NCI-H187 treated with DMSO at 0.1 percent for 48 hours (cell line): ENCODE results near the gene ACOX2.
A peak's percentile ranks its signal among the peaks of the same experiment; 100 is the strongest.

Experiments used
- DNase-seq: peaks from one replicate; lab custom pipeline; 2025; lab: John Stamatoyannopoulos, UW

The ACOX2 gene

GRCh38 chr3:58536501-58537411 lies at the start of gene ACOX2:
ACOX2 (minus strand) TSS chr3:58537190; CDS start chr3:58535106, 2,084 bp downstream.
- DNase-seq, result no peak

- DNase-seq, result no peak
Measured at GRCh38 chr3:58585994-58586393, 49.0 kb upstream of the ACOX2 start.

GRCh38 chr3:58585005-58585786 lies 48.2 kb upstream of the ACOX2 start:
- DNase-seq, result no peak

- DNase-seq, result no peak
Measured at GRCh38 chr3:58584690-58585004, 47.7 kb upstream of the ACOX2 start.

- DNase-seq, result peak; percentile 69
Measured at GRCh38 chr3:58581328-58582091, 44.5 kb upstream of the ACOX2 start.

- DNase-seq, result no peak
Measured at GRCh38 chr3:58580826-58581327, 43.9 kb upstream of the ACOX2 start.

GRCh38 chr3:58578873-58579272 lies 41.9 kb upstream of the ACOX2 start:
- DNase-seq, result no peak

GRCh38 chr3:58577269-58577821 lies 40.4 kb upstream of the ACOX2 start, which contains the start of gene FAM107A:
FAM107A (minus strand) TSS chr3:58577391; CDS start chr3:58569860, 7,531 bp downstream.
- no peak for DNase-seq

GRCh38 chr3:58576716-58577115 lies 39.7 kb upstream of the ACOX2 start:
- DNase-seq, result no peak

GRCh38 chr3:58575971-58576652 lies 39.1 kb upstream of the ACOX2 start:
- no peak for DNase-seq

GRCh38 chr3:58574682-58575081 lies 37.7 kb upstream of the ACOX2 start:
- no peak for DNase-seq

GRCh38 chr3:58574106-58574505 lies 37.1 kb upstream of the ACOX2 start:
- no peak for DNase-seq

- no peak for DNase-seq
Measured at GRCh38 chr3:58573640-58574039, 36.6 kb upstream of the ACOX2 start.

- no peak for DNase-seq
Measured at GRCh38 chr3:58572634-58573230, 35.7 kb upstream of the ACOX2 start.

GRCh38 chr3:58572013-58572633 lies 35.1 kb upstream of the ACOX2 start:
- DNase-seq, result no peak

- no peak for DNase-seq
Measured at GRCh38 chr3:58570851-58571250, 33.9 kb upstream of the ACOX2 start.

GRCh38 chr3:58569287-58570001 lies 32.5 kb upstream of the ACOX2 start:
- no peak for DNase-seq

GRCh38 chr3:58568572-58569286 lies 31.7 kb upstream of the ACOX2 start:
- DNase-seq, result no peak

- no peak for DNase-seq
Measured at GRCh38 chr3:58567251-58567515, 30.2 kb upstream of the ACOX2 start.
